HG02884 (cell line): Measurements from ENCODE around the gene AIPL1.

Source experiments
- ATAC-seq: cut with Tn5 transposase; IDR thresholded peaks from one replicate; pipeline ENCODE4 v1.9.1; 2021; ENCODE audit warnings: mild to moderate bottlenecking, moderate library complexity; ENCODE audit not compliant: unreplicated experiment

The AIPL1 gene

DNA sequence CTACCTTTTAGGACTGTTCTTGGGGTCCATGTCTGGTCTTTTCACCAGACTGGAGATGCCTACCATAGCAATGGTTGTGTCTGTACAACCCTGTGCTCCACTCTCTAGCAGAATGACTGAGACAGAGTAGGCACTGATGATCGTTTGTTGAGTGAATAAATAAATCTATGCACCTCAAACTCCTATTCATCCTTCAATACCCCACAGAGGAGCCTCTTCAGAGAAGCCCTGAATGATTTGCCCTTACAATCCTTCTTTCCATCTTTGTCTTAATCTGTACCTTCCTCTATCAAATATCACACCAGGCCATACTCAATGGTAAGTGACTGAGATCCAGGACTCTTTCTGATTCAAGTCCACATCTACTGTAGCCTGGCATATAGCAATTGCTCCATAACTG is 32.6 kb upstream of the AIPL1 start:
- no peak for ATAC-seq

DNA sequence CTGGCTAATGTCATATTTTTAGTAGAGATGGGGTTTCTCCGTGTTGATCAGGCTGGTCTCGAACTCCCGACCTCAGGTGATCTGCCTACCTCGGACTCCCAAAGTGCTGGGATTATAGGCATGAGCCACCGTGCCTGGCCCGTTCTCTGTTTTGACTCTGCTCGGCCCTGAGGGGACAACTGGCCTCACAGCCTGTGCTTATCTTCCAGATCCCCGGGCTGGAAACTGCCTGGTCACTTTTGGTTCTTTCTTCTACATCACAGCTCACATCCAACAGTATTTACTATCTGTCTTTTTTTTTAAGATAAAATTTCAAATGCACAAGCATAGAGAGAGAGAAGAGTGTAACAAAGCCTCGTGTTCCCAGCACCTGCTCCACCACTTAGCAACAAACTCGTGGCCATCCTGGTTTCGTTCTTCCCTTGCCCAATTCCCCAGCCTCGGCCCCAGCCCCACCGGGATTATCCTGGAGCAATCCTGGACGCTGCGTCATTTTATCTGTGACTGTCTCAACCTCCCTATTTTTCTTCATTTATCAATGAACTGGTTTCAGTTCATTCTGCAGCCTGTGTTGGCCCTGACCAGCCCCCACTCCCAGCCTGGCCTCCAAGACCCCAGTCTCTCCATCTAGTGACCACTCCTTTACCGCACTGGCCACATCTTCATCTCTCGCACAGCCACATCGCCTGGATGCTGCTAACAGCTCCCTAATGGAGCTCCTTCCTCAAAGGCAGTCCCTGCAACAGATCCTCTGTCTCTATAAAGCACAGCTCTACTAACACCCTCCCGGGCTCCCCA is 30.5 kb upstream of the AIPL1 start:
- ATAC-seq: no peak

- ATAC-seq: no peak
These were observed 29.6 kb upstream of the AIPL1 start for GRCh38 chr17:6464446-6465041.

DNA sequence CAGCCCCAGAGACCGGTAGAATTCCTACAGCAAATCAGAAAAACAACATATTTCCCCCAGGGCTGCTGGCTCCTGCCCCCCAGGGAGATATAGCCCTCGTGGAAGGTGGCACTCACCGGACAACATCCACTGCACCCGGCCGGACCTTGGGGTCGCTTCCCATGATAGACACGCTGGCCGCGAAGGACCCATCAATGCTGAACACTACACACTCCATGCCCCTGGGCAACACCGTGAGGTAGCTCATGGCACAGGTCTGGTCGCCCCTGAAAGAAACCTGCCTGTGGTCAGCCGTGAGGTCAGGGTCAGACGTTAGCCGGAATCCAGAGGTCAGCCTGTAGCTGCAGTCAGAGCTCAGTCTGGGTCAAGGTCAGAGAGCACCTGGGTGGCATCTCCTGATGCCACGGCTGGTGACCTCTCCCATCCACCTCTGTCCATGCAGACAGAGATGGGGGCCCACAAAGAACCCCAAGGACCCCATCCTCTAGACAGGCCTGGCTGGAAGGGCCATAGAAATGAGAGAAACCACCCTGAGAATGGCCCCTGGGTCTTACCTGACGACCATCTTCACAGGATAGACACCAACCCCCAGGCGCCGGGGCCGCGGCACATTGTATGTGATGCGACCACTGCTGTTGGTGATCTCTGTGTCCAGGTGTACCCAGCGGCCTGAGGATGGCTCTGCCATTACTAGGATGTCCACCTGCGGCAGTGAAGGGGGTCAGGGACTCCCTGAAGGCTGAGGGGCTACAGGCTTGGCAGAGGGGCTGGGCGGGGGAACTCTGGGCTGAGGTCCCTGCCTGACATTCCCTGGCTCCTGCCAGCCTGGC is 28.9 kb upstream of the AIPL1 start:
- ATAC-seq: no peak

DNA sequence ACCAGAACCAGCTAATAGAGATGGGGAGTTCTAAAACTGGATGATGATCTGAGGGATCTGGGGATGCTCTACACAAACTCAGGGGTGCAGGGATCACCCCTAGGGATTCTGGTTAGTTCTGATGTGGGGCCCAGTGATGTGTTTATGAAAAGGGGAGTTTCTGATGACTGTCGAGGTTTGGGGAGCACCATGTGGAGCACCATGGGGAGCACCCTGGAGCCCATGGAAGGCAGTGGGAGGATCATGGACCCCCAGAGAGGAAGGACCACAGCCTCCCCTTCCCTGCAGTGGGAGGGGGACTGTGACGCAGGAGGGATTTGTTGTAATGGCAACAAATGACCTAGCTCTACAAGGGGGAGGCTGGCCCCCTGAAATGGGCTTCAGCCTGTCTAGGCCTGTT is 27.8 kb upstream of the AIPL1 start:
- no peak for ATAC-seq

DNA sequence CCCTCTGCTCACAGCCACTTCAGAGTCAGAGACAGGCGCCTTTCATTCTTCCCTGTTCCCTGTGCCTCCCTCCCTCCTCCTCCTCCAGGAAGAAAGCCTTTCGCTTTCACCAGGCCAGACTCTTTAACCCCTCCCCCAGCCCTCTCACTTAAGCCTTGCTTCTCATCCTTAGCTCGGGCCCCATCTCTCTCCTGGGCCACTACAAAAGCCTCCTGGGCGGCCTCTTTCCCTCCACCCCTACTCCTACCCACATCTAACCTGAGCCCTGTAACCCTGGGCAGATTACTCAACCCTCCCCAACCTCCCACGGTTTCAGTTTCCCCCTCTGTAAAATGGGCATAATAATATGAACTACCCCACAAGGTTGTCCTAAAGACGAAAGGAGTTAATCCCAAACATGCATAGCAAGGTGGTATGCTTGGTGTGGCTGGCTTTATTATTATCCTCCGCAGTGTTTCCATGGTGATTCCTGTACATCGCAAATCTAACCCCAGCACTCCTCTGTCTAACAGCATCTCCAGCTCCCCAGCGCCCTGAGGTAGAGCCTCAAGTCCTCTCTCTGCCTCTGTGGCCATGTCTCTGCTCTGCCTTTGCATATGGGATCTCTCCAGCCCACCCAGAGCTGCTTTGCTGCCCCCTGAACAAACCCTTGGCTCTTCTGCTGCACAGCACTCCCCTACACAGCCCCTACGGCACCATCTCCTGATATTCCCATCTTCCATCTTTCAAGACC is 27.0 kb upstream of the AIPL1 start:
- no peak for ATAC-seq

- no peak for ATAC-seq
These were observed 26.3 kb upstream of the AIPL1 start for GRCh38 chr17:6461246-6461645.

DNA sequence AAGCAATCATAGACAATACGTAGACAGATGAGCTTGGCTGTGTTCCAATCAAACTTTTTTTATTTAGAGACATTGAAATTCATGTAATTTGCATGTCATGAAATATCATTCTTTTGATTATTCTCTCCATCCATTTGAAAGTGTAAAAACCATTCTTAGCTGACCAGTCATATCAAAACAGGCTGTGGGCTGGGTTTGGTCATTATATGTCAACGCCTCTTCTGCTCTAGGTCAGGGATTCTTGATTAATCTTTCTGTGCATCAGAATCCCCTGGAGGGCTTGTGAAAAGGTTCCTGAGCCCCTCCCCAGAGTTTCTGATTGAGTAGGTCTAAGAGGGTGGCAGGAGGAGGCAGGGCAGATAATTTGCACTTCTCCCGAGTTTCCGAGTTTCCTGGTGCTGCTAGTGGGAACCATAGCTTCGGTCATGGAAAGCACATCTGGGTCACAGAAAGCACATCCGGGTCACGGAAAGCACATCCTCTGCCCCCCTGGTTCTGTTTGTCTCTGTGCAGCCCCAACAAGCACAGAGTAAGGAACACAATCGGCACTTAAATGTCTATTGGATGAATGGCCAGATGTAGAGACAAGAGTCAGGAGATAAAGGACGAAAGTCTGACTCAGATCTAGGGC is 25.7 kb upstream of the AIPL1 start:
- no peak for ATAC-seq

DNA sequence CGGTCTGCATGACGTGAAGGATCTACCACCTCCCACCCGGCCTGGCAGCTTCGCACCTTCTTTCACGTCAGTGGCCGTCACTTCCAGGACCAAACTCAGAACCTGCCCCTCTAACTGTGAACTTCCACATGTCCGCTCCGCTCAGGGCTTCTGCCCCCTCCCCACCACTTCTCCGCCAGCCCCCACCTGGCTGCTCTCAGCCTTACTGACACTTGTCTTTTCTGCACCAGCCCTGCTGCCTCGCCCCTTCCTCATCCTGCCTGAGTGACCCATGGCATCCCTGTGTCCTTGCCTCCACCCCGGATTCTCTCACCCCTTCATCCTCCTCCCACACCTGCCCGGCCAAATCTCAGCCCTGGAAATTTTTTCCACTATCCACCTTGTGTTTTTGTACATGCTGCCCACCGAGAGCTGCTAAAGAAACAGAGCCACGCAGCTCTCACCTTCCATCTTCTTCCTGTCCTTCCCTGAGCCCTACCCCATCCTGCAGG is 23.6 kb upstream of the AIPL1 start:
- ATAC-seq: no peak

DNA sequence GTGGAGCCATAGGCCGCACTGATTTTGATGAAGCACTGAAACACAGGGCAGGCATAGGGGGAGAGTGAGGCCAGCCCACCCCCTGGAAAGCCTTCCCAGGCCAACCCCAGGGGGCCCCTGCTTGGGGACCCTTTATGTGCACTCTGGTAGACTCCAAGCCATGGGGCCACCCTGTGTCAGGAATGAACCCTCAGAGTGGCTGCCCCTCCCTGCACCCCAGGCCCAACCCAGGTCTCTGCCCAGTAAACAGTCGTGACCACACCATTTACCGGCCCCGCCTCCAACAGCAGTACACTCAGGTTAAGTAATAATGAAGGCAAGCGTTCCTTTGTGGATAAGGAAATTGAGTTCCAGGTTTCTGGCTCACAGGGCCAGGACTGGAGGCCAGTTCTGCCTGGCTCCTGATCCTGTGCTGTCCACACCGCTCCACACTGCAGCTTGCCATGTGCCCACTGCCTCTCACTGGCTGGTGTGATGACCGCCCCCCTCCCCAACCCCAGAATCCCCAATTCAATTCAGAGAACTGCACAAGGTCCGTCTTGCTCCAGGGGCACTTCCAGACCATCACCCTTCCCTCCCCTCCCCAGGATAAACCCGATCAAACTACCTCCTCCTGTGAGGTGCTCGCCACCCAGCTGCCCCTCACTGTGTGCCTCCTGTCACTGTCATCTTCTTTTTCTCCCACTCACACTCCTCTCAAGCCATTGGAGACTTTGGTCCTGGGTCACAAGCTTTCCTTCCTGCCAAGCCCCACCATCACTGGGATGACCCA is 23.0 kb upstream of the AIPL1 start:
- no peak for ATAC-seq

- no peak for ATAC-seq
These were observed 22.2 kb upstream of the AIPL1 start for GRCh38 chr17:6456914-6457687.

- no peak for ATAC-seq
These were observed 21.4 kb upstream of the AIPL1 start for GRCh38 chr17:6456321-6456720.

DNA sequence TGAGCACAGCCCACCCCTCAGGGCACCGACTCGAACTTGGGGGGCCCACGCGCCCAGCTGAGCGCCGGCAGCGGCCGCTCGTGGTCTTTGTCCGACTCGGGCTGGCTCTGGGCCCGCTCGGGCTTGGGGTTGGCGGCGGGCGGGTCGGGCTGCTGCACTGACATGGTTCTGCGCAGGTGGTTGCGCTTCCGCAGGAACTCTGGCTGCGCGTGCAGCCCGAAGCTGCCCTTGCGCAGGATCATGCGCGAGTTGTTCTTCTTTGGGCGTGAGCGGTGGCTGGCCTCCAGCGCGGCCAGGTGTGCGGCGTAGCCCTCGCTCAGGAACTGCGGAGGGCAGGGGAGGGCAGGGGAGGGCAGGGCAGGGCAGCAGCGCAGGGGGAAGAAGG is 20.4 kb upstream of the AIPL1 start:
- no peak for ATAC-seq

DNA sequence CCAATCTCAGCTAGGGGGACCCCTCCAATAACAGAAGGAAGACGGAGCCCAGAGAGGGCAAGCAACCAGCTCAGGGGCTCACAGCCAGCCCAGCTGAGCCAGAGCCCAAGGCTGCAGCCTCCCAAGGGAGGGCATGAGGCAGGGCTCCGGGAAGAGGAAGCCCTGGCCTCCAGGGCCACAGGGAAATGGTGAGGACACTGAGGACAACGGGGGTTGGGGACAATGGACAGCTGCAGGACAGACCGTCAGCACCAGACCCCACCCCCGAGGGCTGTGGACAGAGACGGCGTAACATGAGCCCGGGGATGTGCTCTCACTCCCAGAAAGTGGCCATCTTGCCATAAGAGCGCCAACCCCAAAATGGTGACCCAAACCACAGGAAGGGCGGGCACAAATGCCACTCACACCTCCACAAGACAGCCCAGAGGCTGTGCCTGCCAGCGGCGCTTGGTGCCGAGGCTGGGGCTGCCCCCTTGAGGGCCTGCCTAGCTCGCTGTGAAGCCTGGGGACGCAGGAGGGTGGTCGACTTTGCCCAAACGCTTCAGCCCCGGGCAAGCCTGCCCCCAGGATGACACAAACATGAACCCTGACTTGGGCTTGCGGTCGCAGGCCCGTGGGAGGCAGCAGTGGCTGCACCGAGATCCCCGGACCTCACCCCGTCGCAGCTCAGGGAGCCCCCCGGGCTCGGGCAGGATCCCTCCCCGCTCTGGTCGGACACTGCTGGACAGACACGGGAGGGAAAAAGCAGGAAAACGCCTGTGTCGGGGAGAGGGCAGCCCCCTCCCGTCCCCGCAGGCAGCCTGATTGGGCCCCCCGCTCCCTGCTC is 19.8 kb upstream of the AIPL1 start:
- ATAC-seq: no peak

- ATAC-seq: no peak
These were observed 18.5 kb upstream of the AIPL1 start for GRCh38 chr17:6453279-6454024.

- no peak for ATAC-seq
These were observed 17.7 kb upstream of the AIPL1 start for GRCh38 chr17:6452471-6453266.
